SK-N-SH (cell line): ENCODE data around the gene NFASC. TPM values are rescaled to one million over a fixed set of nuclear protein-coding genes. Genes with fewer than 3 reads are reported as not detected.

Experiments
- CTCF ChIA-PET: fragments of 300-600, 350-600 bp; formaldehyde crosslinking; extraction: SDS; loops from one replicate; lab custom pipeline; 2021; lab: Yijun Ruan, JAX
- POLR2A ChIA-PET: fragments of 350-600 bp; sonication (Branson Sonifier 250); formaldehyde crosslinking; extraction: SDS; loops from one replicate; lab custom pipeline; 2020; ENCODE audit warnings: antibody characterized with exemption, inconsistent platforms; lab: Yijun Ruan, JAX
- DNase-seq: peaks from one replicate; pipeline ENCODE4 v3.0.0; 2012
- H2AFZ ChIP-seq: fragments of 200-600 bp; sonication (generic); 2 replicates; pipeline ENCODE4 v1.8.1; 2016; ENCODE audit warnings: antibody characterized with exemption, mild to moderate bottlenecking, low read depth
- H3F3A ChIP-seq: fragments of 200-600 bp; sonication (generic); replicated peaks from 2 replicates; pipeline ENCODE3; 2016; ENCODE audit warnings: antibody characterized with exemption, mild to moderate bottlenecking; ENCODE audit not compliant: insufficient read depth
- H3K27ac ChIP-seq, 2 experiments: fragments of 200-500 bp in 1 of 2; fragments of 200-600 bp in 1 of 2; sonication (Bioruptor generic) in 1 of 2; sonication (generic), shearing (Covaris generic) in 1 of 2; 2 replicates each; pipeline versions ENCODE4 v1.5.1 to v1.6.1; 2014 to 2016; ENCODE audit warnings: low read depth in 2 of 2, inconsistent platforms in 1 of 2, low read length in 1 of 2, mild to moderate bottlenecking in 1 of 2, mixed read lengths in 1 of 2
- H3K27me3 ChIP-seq: fragments of 200-600 bp; sonication (generic), shearing (Covaris generic); 2 replicates; pipeline ENCODE4 v1.6.1; 2016; ENCODE audit warnings: mixed run types; ENCODE audit not compliant: insufficient read depth
- H3K36me3 ChIP-seq, 2 experiments: fragments of 200-500 bp in 1 of 2; fragments of 200-600 bp in 1 of 2; sonication (Bioruptor generic) in 1 of 2; sonication (generic) in 1 of 2; replicated peaks in 1 of 2; 2 replicates each; pipeline versions ENCODE3 to v1.5.1; 2014 to 2016; ENCODE audit warnings: low read length in 1 of 2, mild to moderate bottlenecking in 1 of 2; ENCODE audit not compliant: insufficient read depth in 2 of 2, control insufficient read depth in 1 of 2
- H3K4me1 ChIP-seq, 2 experiments: fragments of 200-500 bp in 1 of 2; fragments of 200-600 bp in 1 of 2; sonication (Bioruptor generic) in 1 of 2; sonication (generic), shearing (Covaris generic) in 1 of 2; 2 replicates each; pipeline versions ENCODE4 v1.5.1 to v1.6.1; 2014 to 2016; ENCODE audit warnings: low read depth in 1 of 2, low read length in 1 of 2, mixed run types in 1 of 2; ENCODE audit not compliant: insufficient read depth in 2 of 2, control insufficient read depth in 1 of 2
- H3K4me2 ChIP-seq: fragments of 200-600 bp; sonication (generic), shearing (Covaris generic); 2 replicates; pipeline ENCODE4 v1.6.1; 2017; ENCODE audit warnings: mixed run types
- H3K4me3 ChIP-seq, 2 experiments: fragments of 200-500 bp in 1 of 2; fragments of 200-600 bp in 1 of 2; sonication (Bioruptor generic) in 1 of 2; sonication (generic), shearing (Covaris generic) in 1 of 2; 2 replicates each; pipeline versions ENCODE4 v1.5.1 to v1.8.1; 2014 to 2016; ENCODE audit warnings: low read depth in 2 of 2, inconsistent platforms in 1 of 2, low read length in 1 of 2, mild to moderate bottlenecking in 1 of 2, mixed read lengths in 1 of 2, moderate library complexity in 1 of 2
- H3K79me2 ChIP-seq: fragments of 200-600 bp; sonication (generic); 2 replicates; pipeline ENCODE4 v1.8.1; 2017; ENCODE audit warnings: mild to moderate bottlenecking; ENCODE audit not compliant: insufficient read depth
- H3K9ac ChIP-seq: fragments of 200-600 bp; sonication (generic); 2 replicates; pipeline ENCODE4 v1.6.1; 2017; ENCODE audit warnings: mixed run types
- H3K9me2 ChIP-seq: fragments of 200-600 bp; sonication (generic); 2 replicates; pipeline ENCODE4 v1.6.1; 2017; ENCODE audit warnings: mixed run types
- H3K9me3 ChIP-seq: fragments of 200-600 bp; sonication (generic); 2 replicates; pipeline ENCODE4 v1.6.1; 2017; ENCODE audit warnings: mixed run types, mild to moderate bottlenecking, moderate library complexity
- H4K20me1 ChIP-seq: fragments of 200-600 bp; sonication (generic); 2 replicates; pipeline ENCODE4 v1.6.1; 2017; ENCODE audit warnings: mild to moderate bottlenecking, mixed run types; ENCODE audit not compliant: insufficient read depth
- EP300 ChIP-seq, 2 experiments: IDR thresholded peaks; 2 replicates each; pipeline versions ENCODE4 v1.4.0 to v1.6.1; 2012; ENCODE audit warnings: borderline replicate concordance in 1 of 2, low read depth in 1 of 2, low read length in 1 of 2
- EZH2phosphoT487 ChIP-seq: fragments of 200-600 bp; sonication (generic); IDR thresholded peaks from 2 replicates; pipeline ENCODE4 v1.6.1; 2017; ENCODE audit warnings: low read depth, mixed run types, mild to moderate bottlenecking, antibody characterized with exemption, moderate library complexity, borderline replicate concordance
- FOSL2 ChIP-seq: IDR thresholded peaks from 2 replicates; pipeline ENCODE4 v1.4.0; 2012; ENCODE audit warnings: low read depth, mild to moderate bottlenecking, moderate library complexity, borderline replicate concordance
- GABPA ChIP-seq: IDR thresholded peaks from 2 replicates; pipeline ENCODE4 v1.4.0; 2012; ENCODE audit warnings: low read depth, mild to moderate bottlenecking
- GATA2 ChIP-seq: sonication (generic); formaldehyde crosslinking; IDR thresholded peaks from 2 replicates; pipeline ENCODE4 v1.5.0; 2020; ENCODE audit warnings: mild to moderate bottlenecking, missing genetic modification reagents
- IRF3 ChIP-seq: fragments of 150-350 bp; IDR thresholded peaks from 2 replicates; pipeline ENCODE4 v1.6.1; 2016; ENCODE audit warnings: mild to moderate bottlenecking, low read depth, low read length
- JUND ChIP-seq: IDR thresholded peaks from 2 replicates; pipeline ENCODE4 v1.4.0; 2012
- MXI1 ChIP-seq: IDR thresholded peaks from 2 replicates; pipeline ENCODE4 v1.6.1; 2012; ENCODE audit warnings: mild to moderate bottlenecking, low read depth, low read length, improper control_type of control experiment
- NFIC ChIP-seq: IDR thresholded peaks from 2 replicates; pipeline ENCODE4 v1.4.0; 2012; ENCODE audit warnings: borderline replicate concordance
- NRF1 ChIP-seq: IDR thresholded peaks from 2 replicates; pipeline ENCODE4 v1.6.1; 2012; ENCODE audit warnings: low read depth, mild to moderate bottlenecking, low read length
- RAD21 ChIP-seq: IDR thresholded peaks from 2 replicates; pipeline ENCODE4 v1.6.1; 2012; ENCODE audit warnings: mild to moderate bottlenecking, low read length
- RXRA ChIP-seq: IDR thresholded peaks from 2 replicates; pipeline ENCODE4 v1.4.0; 2012; ENCODE audit warnings: low read depth, mild to moderate bottlenecking, borderline replicate concordance
- TCF12 ChIP-seq: IDR thresholded peaks from 2 replicates; pipeline ENCODE4 v1.4.0; 2012
- TEAD4 ChIP-seq: IDR thresholded peaks from 2 replicates; pipeline ENCODE4 v1.4.0; 2012; ENCODE audit warnings: mild to moderate bottlenecking, borderline replicate concordance; ENCODE audit not compliant: insufficient read depth
- USF1 ChIP-seq: IDR thresholded peaks from 2 replicates; pipeline ENCODE4 v1.4.0; 2012; ENCODE audit warnings: low read depth, borderline replicate concordance
- WGBS: methylation state at CpG from one replicate; pipeline ENCODE4 v1.1.6; 2017; ENCODE audit warnings: low lambda C conversion rate; 5-methylcytosine and 5-hydroxymethylcytosine counted together
- polyA plus RNA-seq, 3 experiments: library from polyadenylated mRNA; depleted of rRNA; stranded (reverse); fragments of >200 nt; gene quantifications; 2 replicates each; pipeline ENCODE4 v1.2.3, GENCODE V29; 2012
- TF ChIP-seq, protein P1 (sequence below): fragments of 200-600 bp; sonication (generic); IDR thresholded peaks from 2 replicates; pipeline ENCODE4 v1.6.1; 2017; ENCODE audit warnings: antibody characterized with exemption, mild to moderate bottlenecking, moderate library complexity
- TF ChIP-seq, protein P2 (sequence below): IDR thresholded peaks from 2 replicates; pipeline ENCODE4 v1.4.0; 2012; ENCODE audit warnings: low read depth, borderline replicate concordance
- TF ChIP-seq, protein P3 (sequence below): IDR thresholded peaks from 2 replicates; pipeline ENCODE4 v1.4.0; 2012; ENCODE audit warnings: low read depth

Gene NFASC
- polyA plus RNA-seq, 1 of the 3 experiments (the other 2 are of a cell fraction) = 6.0 TPM

DNA sequence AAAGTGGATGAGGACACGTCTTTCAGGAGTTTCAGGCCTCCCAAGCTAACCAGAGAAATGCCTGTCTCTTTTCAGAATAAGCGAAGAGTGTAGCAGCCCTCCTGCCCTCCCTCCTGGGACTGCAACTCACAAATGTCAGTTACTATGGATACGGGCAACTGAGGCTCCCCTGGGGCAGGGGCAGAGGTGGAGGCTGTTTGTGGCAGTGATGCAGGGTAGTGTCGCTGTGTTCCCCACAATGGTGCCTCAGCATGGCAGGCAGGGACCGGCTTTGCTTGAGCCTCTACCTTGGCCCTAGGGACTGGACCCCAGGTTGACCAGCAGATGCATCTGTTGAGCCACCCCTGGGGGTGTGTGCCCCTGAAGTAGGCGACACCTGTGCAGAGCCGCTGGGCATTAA lies 10.2 kb downstream of the NFASC start:
- Histone ChIP-seq H4K20me1 (no peaks in the 10 kb centered on the region), H3K9me3 (no peaks in the 10 kb centered on the region), H3K36me3 (no peaks in the 10 kb centered on the region), H3K4me2 (no peak overlapping the region), H2AFZ (no peak overlapping the region), H3F3A (no peaks in the 10 kb centered on the region), H3K27ac (no peak overlapping the region), H3K4me3 (no peak overlapping the region), H3K9ac (no peak overlapping the region), H3K27me3 (no peaks in the 10 kb centered on the region), H3K79me2 (no peaks in the 10 kb centered on the region), H3K4me1 (peaks cover 0 to 2% of the 10 kb centered on the region in 2 experiments; a peak in 2 of 4 replicates), H3K9me2 (no peaks in the 10 kb centered on the region)
- no peak for DNase-seq
- TF ChIP-seq IRF3 (no peak), JUND (no peak), RAD21 (no peak), GATA2 (no peak), FOSL2 (no peak), NRF1 (no peak)
- TF ChIP-seq, protein P1, sequence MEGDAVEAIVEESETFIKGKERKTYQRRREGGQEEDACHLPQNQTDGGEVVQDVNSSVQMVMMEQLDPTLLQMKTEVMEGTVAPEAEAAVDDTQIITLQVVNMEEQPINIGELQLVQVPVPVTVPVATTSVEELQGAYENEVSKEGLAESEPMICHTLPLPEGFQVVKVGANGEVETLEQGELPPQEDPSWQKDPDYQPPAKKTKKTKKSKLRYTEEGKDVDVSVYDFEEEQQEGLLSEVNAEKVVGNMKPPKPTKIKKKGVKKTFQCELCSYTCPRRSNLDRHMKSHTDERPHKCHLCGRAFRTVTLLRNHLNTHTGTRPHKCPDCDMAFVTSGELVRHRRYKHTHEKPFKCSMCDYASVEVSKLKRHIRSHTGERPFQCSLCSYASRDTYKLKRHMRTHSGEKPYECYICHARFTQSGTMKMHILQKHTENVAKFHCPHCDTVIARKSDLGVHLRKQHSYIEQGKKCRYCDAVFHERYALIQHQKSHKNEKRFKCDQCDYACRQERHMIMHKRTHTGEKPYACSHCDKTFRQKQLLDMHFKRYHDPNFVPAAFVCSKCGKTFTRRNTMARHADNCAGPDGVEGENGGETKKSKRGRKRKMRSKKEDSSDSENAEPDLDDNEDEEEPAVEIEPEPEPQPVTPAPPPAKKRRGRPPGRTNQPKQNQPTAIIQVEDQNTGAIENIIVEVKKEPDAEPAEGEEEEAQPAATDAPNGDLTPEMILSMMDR = no peak
- TF ChIP-seq, protein P2, sequence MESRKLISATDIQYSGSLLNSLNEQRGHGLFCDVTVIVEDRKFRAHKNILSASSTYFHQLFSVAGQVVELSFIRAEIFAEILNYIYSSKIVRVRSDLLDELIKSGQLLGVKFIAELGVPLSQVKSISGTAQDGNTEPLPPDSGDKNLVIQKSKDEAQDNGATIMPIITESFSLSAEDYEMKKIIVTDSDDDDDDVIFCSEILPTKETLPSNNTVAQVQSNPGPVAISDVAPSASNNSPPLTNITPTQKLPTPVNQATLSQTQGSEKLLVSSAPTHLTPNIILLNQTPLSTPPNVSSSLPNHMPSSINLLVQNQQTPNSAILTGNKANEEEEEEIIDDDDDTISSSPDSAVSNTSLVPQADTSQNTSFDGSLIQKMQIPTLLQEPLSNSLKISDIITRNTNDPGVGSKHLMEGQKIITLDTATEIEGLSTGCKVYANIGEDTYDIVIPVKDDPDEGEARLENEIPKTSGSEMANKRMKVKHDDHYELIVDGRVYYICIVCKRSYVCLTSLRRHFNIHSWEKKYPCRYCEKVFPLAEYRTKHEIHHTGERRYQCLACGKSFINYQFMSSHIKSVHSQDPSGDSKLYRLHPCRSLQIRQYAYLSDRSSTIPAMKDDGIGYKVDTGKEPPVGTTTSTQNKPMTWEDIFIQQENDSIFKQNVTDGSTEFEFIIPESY = no peak
- POLR2A ChIA-PET = no interaction called here
- WGBS = 67% methylated on average over 6 of the region's 7 CpGs
- CTCF ChIA-PET = interaction anchor here (1.0 to 3.9 kb wide), 5 partner anchors 9 to 375 kb away, joined by 4 to 23 read pairs (median 4); no protein-coding TSS in a partner anchor

- H3K4me3 ChIP-seq = no peak overlapping the region
- TF ChIP-seq RXRA = no peak
- TF ChIP-seq EP300 (IDR thresholded peaks at IDR 0.05; ENCODE audit: borderline replicate concordance in 1 of 2, low read depth in 1 of 2, low read length in 1 of 2) = no peak
- TF ChIP-seq TEAD4 = no peak
- TF ChIP-seq NRF1 = no peak
- no peak for TF ChIP-seq EZH2phosphoT487
- TF ChIP-seq, protein P2 = no peak
- no peak for TF ChIP-seq RAD21
- TF ChIP-seq NFIC = no peak
- no peak for TF ChIP-seq TCF12
- TF ChIP-seq GABPA = no peak
- TF ChIP-seq MXI1 = no peak
- TF ChIP-seq, protein P3, sequence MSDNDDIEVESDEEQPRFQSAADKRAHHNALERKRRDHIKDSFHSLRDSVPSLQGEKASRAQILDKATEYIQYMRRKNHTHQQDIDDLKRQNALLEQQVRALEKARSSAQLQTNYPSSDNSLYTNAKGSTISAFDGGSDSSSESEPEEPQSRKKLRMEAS = no peak
- TF ChIP-seq USF1 = no peak
- TF ChIP-seq, all 33 proteins: peak for 0
- H3K4me2 ChIP-seq = no peak overlapping the region
- H3K9ac ChIP-seq = no peak overlapping the region
- POLR2A ChIA-PET = no interaction called here
- H3K27ac ChIP-seq = no peak overlapping the region
- H3F3A ChIP-seq = no peaks in the 10 kb centered on the region
- WGBS = 84% methylated on average over 3 of the region's 3 CpGs
- H4K20me1 ChIP-seq = no peaks in the 10 kb centered on the region
- no peak overlapping the region for H2AFZ ChIP-seq
- H3K9me2 ChIP-seq = no peaks in the 10 kb centered on the region
- H3K4me1 ChIP-seq = peaks cover 0 to 2% of the 10 kb centered on the region in 2 experiments; a peak in 2 of 4 replicates
- CTCF ChIA-PET = interaction anchor here (2.5 to 3.9 kb wide), 2 partner anchors 59 to 75 kb away, joined by 13 to 23 read pairs; no protein-coding TSS in a partner anchor
- no peaks in the 10 kb centered on the region for H3K27me3 ChIP-seq
- H3K36me3 ChIP-seq = no peaks in the 10 kb centered on the region
- DNase-seq = no peak
- H3K79me2 ChIP-seq = no peaks in the 10 kb centered on the region
- no peaks in the 10 kb centered on the region for H3K9me3 ChIP-seq
These were observed 11.8 kb downstream of the NFASC start for GRCh38 chr1:204882479-204882878.
